ENCODE data around the gene RARRES1. TPM values are rescaled to one million over a fixed set of nuclear protein-coding genes. Genes with fewer than 3 reads are reported as not detected.
A peak's percentile ranks its signal among the peaks of the same experiment; 100 is the strongest.

The RARRES1 gene
- polyA plus RNA-seq, 2 of the 4 experiments (the other 2 are of a cell fraction) = 10.9 to 33.4 TPM

- TF ChIP-seq MAZ (IDR thresholded peaks at IDR 0.05; ENCODE audit: borderline replicate concordance, low read depth, low read length) (no peak), GATA3 (IDR thresholded peaks at IDR 0.05; ENCODE audit: borderline replicate concordance) (peak; percentile 67; the same call in 1 of the 2 replicates), HMGXB4 (CRISPR knock-in tag; IDR thresholded peaks at IDR 0.05; ENCODE audit: borderline replicate concordance) (no peak), POLR2A (IDR thresholded peaks at IDR 0.05; ENCODE audit: low read length) (no peak), RCOR1 (IDR thresholded peaks at IDR 0.05; ENCODE audit: low read depth, low read length) (no peak), JUN (IDR thresholded peaks at IDR 0.05) (peak in 1 of 2 experiments; percentile 50; a peak in 4 of 5 replicates), EP300 (IDR thresholded peaks at IDR 0.05) (peak; percentile 49 to 66; a peak in 3 of 5 replicates), KDM5A (IDR thresholded peaks at IDR 0.05) (no peak), ESRRA (IDR thresholded peaks at IDR 0.05; ENCODE audit: borderline replicate concordance, low read length) (peak; percentile 19; the same call in 1 of the 2 replicates), CEBPB (IDR thresholded peaks at IDR 0.05) (peak in 1 of 2 experiments; percentile 52; a peak in 2 of 4 replicates), RARB (CRISPR knock-in tag; IDR thresholded peaks at IDR 0.05) (no peak), ZSCAN20 (CRISPR knock-in tag; IDR thresholded peaks at IDR 0.05) (no peak)
These were observed 6.8 kb downstream of the RARRES1 start (continued) for GRCh38 chr3:158725348-158726011.

GRCh38 chr3:158723991-158724390, 8.3 kb downstream of the RARRES1 start:
- TF ChIP-seq MYC (IDR thresholded peaks at IDR 0.05; ENCODE audit: borderline replicate concordance, low read length) = no peak
- TF ChIP-seq HEYL (CRISPR knock-in tag; IDR thresholded peaks at IDR 0.05) = 0 out of 2 replicates have a peak, but pooled peaks have one; percentile 11
- no peak for FAIRE-seq
- CTCF ChIA-PET = interaction anchor here (0.8 to 11.7 kb wide), 8 partner anchors 19 to 536 kb away, joined by 3 to 202 read pairs (median 4); partner anchors contain the start of gene LXN
- H3K27ac ChIP-seq = peak overlapping the region; percentile 80 to 90
- no peaks in the 10 kb centered on the region for H3K9me3 ChIP-seq
- H3K4me3 ChIP-seq = no peak overlapping the region
- POLR2A ChIA-PET = interaction anchor here (0.6 kb wide), 1 partner anchor 13 kb away, joined by 3 read pairs; no protein-coding TSS in a partner anchor
- H3K4me1 ChIP-seq = peaks cover 92% of the 10 kb centered on the region
- H3K4me2 ChIP-seq = peak overlapping the region; percentile 59
- DNase-seq (ENCODE audit: low read depth in 1 of 2, low spot score in 1 of 2) = no peak
- no peak for ATAC-seq
- 40% methylated on average over 7 of the region's 7 CpGs for WGBS (ENCODE audit: missing lambda C conversion rate)

- no peaks in the 10 kb centered on the region for H3K9me3 ChIP-seq
- H3K4me1 ChIP-seq = peaks cover 97% of the 10 kb centered on the region
- FAIRE-seq = no peak
- peak overlapping the region; percentile 59 for H3K4me2 ChIP-seq
- no peak for ATAC-seq
- H3K4me3 ChIP-seq = no peak overlapping the region
- no peak for TF ChIP-seq ZC3H11A (IDR thresholded peaks at IDR 0.05)
- TF ChIP-seq RNF2 (IDR thresholded peaks at IDR 0.05; ENCODE audit: borderline replicate concordance, low read depth) = no peak
- TF ChIP-seq CBX8 (IDR thresholded peaks at IDR 0.05) = no peak
- TF ChIP-seq ELK1 (IDR thresholded peaks at IDR 0.05; ENCODE audit: low read depth, low read length) = no peak
- TF ChIP-seq CBX2 (IDR thresholded peaks at IDR 0.05; ENCODE audit: borderline replicate concordance, low read depth) = no peak
- TF ChIP-seq CHD4 (IDR thresholded peaks at IDR 0.05; ENCODE audit: borderline replicate concordance) = no peak
- TF ChIP-seq GATA3 (IDR thresholded peaks at IDR 0.05; ENCODE audit: borderline replicate concordance) = no peak
- no peak for TF ChIP-seq CHD2 (IDR thresholded peaks at IDR 0.05; ENCODE audit: low read length, partially characterized antibody)
- no peak for TF ChIP-seq RARB (CRISPR knock-in tag; IDR thresholded peaks at IDR 0.05)
- no peak for TF ChIP-seq RAD21 (conservative IDR thresholded peaks at IDR 0.05 in 1 of 2, IDR thresholded peaks at IDR 0.05 in 1 of 2)
- no peak for TF ChIP-seq TFCP2L1 (CRISPR knock-in tag; IDR thresholded peaks at IDR 0.05)
- no peak for TF ChIP-seq HOXA7 (CRISPR knock-in tag; IDR thresholded peaks at IDR 0.05)
- no peak for TF ChIP-seq KDM1A (IDR thresholded peaks at IDR 0.05; ENCODE audit: low read depth)
- TF ChIP-seq EHMT2 (IDR thresholded peaks at IDR 0.05; ENCODE audit: low read depth) = no peak
- TF ChIP-seq NR3C1 (IDR thresholded peaks at IDR 0.05) = no peak
- TF ChIP-seq POLR2A (IDR thresholded peaks at IDR 0.05; ENCODE audit: low read length) = no peak
- no peak for DNase-seq (ENCODE audit: low read depth in 1 of 2, low spot score in 1 of 2)
- H3K27ac ChIP-seq = peak overlapping the region; percentile 80 to 90
- ChIA-PET POLR2A (interaction anchor here (0.9 kb wide), 1 partner anchor 53 kb away, joined by 4 read pairs; no protein-coding TSS in a partner anchor), CTCF (interaction anchor here (0.7 to 11.7 kb wide), 3 partner anchors 52 to 68 kb away, joined by 4 to 202 read pairs (median 15); no protein-coding TSS in a partner anchor)
- WGBS (ENCODE audit: missing lambda C conversion rate) = 80% methylated on average over 1 of the region's 1 CpG
These were observed 10.1 kb downstream of the RARRES1 start for GRCh38 chr3:158722108-158722507.
